ENCODE measurements around the gene PDCD4. TPM values are rescaled to one million over a fixed set of nuclear protein-coding genes. Genes with fewer than 3 reads are reported as not detected.
A peak's percentile ranks its signal among the peaks of the same experiment; 100 is the strongest.

PDCD4 gene
- polyA plus RNA-seq (ENCODE audit: insufficient read length in 4 of 4) = 100 to 1,000 TPM; 208 to 290 (median 237) TPM

DNA sequence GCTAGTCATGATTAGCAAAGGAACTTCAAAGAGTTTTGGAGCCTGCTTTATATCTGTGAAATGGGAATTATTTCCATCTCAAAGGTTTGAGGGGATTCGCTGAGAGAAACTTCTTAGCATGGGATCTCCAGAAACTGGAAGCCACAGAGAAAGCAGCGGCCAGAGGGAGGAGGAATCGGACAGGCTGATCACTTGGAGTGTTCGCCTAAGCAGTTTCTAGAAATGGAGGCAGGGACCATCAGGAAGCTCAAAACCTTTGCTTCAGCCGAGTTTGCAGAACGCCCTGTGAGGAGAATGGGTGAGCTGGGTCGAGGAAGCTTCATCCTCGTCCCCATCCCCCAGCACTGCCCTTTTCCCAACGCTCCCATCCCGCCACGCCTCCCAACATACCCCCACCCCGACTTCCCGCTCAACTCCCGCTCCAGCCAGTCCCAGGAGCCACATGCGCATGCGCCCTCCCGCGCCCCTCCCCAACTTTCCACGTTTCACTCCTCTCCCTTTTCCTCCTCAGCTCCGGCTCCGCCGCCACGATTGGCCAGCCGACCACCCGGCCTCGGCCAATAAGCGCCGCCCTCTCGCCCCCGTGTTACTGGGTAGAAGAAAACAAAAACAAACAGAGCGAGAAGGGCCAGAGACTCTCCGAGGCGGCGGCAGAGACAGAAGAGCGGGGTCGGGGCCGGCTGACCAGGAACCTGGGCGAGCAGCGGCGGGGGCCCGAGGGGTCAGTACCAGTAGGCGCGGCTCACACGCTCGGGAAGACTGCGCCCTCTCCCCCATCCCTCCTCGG lies at the start of gene PDCD4:
PDCD4 (plus strand) TSS at position 631 of the 787 bp plus-strand sequence. CDS start 4,100 bp downstream, outside the sequence.
- DNase-seq (ENCODE audit: low read depth in 4 of 4, low spot score in 3 of 4) = peak; percentile 98 to 99 (median 99)

DNA sequence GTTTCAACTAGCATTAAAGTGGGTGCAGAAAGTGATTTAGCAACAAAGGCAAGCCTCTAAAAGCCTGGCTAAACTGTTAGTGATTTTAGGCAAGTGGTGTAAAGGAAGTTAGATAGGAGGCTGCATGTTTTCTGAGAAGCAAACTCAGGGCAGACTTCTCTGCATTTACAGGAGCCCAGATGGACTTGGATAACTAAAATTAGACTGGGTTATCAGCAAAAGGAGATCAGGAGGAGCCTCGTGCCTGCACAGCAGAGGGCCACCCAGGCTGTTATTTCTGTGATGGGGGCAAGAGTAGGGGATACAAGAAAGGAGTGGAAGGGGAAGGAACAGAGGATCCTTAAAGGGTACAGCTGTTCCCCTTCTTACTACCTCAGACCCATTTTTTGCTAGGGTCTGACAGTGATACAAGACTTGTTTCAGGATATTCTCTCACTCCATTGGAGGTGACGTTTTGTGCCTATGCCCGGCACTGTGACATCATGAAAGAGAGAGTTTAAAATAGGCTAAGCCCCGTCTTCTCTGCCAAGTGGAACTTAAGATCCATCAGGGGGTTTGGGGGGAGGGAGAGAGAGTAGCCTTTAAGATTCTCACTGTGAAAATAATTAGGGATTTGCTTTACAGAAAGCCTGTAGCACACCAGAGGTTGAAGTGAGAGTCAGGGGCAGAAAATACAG lies 49.6 kb upstream of the PDCD4 start:
- DNase-seq (ENCODE audit: low read depth in 4 of 4, low spot score in 3 of 4) = no peak

DNA sequence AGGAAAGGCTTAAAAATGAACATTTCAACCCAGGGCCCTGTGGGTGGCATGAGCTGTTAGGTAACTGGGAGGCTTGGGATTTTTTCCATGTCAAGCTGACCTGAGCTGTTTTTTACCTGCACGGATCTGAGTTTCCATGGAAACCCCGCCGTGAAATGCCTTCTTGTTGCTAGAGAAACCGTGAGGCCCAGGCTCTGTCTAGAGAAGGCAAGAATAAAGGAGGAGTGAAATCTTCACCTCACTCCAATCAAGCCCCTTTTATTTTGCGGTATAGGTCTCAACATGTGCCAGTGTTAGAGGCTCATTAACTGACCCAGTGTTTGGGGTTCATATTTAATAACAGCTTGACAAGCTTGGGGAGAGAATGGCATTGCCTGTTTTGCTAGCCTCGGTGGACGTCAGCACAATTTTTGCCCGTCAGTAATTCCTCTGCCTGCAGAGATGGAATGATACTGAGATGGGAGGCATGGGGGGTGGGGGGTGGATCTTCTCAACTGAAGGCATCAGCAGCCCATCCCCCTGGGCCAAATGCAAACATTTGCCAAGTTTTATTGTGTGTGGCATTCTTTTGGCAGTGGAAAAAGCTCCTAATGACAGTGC lies 48.9 kb upstream of the PDCD4 start:
- DNase-seq (ENCODE audit: low read depth in 4 of 4, low spot score in 3 of 4) = no peak

DNA sequence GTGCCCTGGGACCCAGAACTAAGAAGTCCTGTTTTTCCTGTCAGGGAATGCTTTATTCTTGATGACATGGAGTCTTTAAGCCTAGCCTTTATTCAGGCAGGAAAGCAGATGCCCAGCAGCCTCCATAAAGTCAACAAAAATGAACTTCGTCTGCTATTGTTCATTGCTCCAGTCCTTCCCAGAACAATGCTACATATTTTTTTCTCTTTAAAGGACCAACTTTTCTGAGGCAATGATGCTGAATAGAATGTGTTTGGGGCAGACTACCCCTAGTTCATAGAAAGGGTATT lies 47.6 kb upstream of the PDCD4 start:
- no peak for DNase-seq (ENCODE audit: low read depth in 4 of 4, low spot score in 3 of 4)

DNA sequence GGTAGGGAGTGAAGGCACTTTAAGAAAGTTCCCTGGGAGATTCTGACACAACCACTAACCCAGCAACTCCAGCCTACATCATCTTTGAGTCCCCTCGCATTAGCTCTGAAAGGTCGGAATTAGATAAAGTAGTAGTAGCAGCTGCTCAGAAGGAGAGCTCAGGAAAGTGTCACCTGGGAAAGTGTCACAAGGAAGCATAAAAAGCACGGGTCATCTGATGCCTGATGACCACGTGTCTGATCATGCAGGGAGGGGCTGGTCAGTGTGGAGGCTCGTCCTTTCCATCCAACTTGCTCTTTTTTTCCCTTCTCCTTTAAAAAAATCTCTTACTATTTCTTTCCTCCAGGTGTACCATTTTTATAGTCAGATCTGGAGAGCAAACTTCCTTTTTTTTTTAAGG lies 47.1 kb upstream of the PDCD4 start:
- DNase-seq (ENCODE audit: low read depth in 4 of 4, low spot score in 3 of 4) = no peak

DNA sequence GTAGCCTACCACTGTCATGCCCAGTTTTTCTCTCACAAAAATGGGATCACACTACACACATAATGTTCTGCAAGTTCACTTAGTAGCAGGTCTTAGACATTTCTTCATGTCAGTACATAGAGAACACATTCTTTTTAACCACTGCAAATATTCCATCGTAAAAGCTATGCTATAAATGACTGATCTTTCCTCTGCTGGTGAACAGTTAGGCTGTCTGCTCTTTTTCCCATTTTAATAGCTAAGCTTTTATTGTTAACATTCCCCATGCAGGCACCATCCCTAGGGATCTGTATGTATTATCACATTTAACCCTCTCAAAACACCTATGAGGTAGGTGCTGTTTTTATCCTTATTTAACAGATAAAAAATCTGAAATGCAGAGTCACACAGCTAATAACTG lies 46.2 kb upstream of the PDCD4 start:
- DNase-seq (ENCODE audit: low read depth in 4 of 4, low spot score in 3 of 4) = no peak

DNA sequence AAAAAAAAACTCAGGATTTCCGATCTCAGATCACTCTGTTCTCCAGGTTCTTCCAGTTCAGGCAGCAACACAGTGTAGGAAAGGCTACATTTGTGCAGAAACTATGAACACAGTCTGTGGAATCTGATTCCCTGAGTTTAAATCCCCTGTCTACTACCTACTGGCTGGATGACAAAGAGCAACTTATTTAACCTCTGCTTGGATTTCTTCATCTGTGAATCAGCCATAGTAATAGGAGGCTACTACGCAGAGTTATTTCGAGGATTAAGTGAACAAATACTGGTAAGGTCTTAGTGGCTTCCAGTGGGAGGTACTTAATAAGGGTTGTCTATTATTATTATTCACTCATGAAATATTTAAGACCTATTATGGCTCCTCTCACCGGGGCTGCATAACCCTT lies 44.3 kb upstream of the PDCD4 start:
- no peak for DNase-seq (ENCODE audit: low read depth in 4 of 4, low spot score in 3 of 4)

DNA sequence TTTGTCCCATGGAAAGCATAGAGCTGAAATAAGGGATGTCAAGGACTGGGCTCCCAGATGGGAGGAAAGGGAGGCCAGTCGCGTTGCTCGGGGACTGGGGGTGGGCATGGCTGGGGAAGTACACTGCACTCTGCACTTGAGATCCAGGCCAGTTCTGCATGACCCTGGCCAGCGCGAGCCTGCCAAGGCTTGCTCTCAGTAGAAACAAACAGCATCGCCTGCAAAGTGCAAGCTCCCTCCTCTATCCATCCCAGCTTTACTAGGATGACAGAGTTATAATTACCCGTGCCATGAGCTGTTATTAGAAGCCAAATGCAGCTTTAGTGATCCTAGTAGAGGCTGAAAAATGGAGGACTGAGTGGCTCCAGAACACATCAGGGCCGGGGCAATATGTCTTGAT lies 43.9 kb upstream of the PDCD4 start:
- no peak for DNase-seq (ENCODE audit: low read depth in 4 of 4, low spot score in 3 of 4)

DNA sequence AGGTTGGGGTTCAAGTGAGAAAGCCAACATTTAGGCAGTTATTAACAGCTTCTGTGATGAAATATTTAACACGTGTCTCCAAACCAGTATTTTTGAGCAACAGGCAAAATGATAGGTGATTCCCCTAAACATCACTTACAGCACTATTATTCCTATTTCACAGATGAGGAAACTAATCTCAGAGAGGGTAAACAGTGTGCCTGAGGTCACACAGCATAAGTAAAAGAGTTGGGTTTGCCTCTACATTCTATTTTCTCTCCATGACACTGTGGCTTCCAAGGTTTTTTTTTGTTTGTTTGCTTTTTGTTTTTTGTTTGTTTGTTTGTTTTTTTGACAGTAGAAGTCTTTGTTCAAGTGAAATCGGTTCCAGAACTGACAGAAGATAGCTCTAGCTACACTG lies 43.2 kb upstream of the PDCD4 start:
- DNase-seq (ENCODE audit: low read depth in 4 of 4, low spot score in 3 of 4) = no peak

DNA sequence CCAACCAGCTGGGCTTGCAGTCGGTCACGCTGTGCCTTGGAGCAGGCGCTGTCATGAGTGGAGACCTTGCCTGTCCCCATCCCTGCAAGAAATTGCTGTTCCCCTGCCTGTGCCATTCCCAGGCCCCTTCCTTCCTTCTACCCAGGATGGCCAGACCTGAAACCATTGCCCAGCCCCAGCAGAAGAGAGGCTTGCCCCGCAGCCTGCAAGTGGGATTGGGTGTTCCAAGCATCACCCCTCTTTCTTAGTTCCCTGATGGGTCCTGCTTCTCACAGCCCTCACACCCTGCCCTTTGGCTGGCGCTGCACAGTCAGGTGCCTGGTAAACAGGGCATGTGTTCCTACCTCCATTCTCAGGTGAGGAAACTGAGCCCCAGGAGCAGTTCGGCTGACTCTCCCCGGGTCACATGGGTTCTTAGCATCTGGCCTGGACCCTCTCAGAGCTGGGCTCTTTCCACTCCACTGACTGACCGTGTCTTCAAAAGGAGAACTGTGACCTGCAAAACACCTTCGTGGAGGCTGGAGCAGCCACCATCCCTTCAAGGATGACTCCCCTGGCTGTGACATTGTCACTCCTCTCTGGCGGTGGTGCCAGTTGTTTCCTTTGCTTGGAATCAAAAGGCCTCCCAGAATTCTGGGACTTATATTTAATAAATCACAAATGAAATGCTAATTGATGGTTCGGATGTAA lies 41.9 kb upstream of the PDCD4 start:
- DNase-seq (ENCODE audit: low read depth in 4 of 4, low spot score in 3 of 4) = no peak

DNA sequence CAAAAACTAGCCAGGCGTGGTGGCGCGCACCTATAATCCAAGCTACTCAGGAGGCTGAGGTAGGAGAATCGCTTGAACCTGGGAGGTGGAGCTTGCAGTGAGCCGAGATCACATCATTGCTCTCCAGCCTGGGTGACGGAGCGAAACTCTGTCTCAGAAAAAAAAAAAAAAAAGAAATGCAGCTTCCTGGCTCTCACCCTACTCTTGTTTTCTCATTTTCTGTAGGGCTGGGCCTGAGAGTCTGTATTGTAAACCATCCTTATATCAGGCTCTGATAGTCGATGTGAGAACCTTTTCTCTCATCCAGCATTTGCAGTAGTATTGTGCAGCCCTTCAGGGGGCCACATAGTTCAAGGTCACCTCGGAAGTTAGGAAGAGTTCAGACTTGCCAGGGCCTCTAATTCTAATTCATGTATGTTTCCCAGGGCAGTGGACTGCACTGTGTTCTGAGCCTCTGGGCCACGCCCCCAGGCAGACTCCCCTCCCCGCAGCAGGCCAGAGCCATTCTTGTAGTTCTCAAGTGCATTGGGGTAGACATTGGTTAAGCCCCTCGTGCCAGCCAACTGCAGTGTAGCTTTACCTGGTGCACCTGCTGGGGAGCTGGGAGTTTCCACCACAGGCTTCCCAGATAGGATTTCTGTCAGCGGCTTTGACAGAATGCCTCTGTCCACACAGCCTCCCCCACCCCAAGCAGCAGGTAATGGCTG lies 38.3 kb upstream of the PDCD4 start:
- no peak for DNase-seq (ENCODE audit: low read depth in 4 of 4, low spot score in 3 of 4)

DNA sequence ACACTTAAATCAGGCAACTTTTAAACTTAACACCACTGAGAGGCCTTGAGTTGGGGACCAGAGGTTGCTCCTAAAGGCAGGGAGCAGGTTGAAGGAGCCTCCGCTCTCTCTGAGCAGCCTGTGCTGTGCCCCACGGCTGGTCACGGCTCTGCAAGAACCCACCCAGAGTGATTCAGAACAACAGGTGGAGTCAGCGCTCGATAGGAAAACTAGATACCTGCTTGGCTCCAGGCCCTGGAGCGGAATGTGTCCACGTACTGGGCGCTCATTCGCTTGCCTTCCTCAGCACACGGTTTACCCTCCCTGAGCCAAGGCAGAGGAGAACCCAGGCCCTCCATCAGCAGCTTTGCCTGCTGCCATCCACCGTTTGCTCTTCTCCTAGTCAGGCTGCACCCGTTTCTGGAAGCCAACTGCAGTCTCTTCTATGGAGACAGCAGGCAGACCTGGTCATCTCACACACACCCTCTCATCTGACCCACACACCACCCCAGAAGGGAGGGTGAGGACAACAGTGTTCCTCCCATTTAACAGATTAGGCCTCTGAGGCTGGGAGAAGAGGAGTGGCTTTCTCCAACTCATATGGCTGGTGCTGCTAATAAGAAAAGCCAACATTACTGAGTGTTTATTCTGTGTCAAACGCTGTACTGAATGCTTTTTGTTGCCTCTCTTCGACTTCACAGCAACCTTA lies 37.6 kb upstream of the PDCD4 start:
- DNase-seq (ENCODE audit: low read depth in 4 of 4, low spot score in 3 of 4) = no peak

DNA sequence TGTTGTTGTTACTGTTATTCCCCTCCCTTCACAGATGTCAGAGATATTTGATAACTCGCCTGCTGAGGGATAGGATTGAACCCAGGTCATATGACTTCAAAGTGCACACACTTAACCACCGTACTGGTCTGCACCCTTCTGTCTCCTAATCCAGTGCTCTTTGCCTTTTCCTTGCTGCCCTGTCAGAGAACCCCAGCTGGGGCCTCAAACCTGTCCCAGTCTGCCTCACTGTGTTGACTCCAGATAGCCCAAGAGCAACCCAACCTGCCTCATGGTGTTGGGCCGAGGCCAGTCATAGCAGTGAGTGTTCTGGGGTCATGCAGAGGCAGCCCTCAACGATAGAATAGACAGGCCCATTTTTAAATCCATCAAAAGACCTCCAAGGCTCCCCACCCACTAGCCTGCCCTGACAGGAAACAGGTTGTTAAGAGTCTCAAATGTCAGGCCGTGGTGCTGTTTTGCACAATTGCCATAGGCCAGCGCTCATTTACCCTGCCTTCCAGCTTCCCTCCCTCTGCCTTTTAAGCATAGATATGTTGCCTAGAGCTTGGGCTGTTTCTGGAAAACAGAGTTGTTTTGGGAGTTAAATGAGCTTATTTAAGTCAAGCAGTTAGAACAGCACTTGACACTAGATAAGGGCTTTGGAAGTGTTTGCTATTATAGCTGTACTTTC lies 37.0 kb upstream of the PDCD4 start:
- DNase-seq (ENCODE audit: low read depth in 4 of 4, low spot score in 3 of 4) = peak in 3 of 4 donors; percentile 74 to 81 (median 81)

DNA sequence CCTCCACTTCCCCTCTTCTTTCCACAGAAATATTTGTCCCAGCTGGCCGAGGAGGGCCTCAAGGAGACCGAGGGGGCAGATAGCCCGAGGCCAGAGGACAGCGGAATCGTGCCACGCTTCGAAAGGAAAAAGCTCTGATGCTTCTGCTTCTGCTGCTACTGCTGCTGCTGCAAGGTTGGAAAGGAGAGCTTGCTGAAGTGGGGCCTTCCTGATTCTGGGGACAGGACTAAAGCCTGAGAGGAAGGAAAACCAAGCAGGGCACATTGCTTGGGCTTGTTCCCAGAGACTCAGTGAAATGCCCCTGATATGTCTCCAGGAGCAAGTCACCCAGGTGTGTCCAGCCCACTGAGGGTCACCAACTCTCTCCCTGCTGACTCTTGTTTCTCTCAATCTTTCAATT lies 35.9 kb upstream of the PDCD4 start:
- DNase-seq (ENCODE audit: low read depth in 4 of 4, low spot score in 3 of 4) = no peak

DNA sequence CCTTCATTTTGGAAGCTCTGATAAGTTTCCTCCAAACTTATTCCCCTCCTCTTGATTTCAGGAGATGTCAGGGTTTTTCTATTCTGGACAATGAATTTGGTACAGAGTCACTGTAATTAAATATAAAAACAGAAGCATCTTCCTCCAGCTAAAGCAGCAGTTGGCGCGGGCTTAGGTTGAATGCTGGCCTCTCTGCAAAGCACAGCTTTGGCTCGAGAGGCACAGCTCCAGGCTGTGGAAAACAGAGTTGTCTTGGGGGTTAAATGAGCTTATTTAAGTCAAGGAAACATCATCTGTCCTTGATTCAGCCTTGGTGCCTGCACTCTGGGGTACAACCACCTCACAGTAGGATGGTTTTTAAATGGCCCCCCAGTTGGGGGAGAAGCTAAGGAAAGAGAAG lies 35.0 kb upstream of the PDCD4 start:
- no peak for DNase-seq (ENCODE audit: low read depth in 4 of 4, low spot score in 3 of 4)

DNA sequence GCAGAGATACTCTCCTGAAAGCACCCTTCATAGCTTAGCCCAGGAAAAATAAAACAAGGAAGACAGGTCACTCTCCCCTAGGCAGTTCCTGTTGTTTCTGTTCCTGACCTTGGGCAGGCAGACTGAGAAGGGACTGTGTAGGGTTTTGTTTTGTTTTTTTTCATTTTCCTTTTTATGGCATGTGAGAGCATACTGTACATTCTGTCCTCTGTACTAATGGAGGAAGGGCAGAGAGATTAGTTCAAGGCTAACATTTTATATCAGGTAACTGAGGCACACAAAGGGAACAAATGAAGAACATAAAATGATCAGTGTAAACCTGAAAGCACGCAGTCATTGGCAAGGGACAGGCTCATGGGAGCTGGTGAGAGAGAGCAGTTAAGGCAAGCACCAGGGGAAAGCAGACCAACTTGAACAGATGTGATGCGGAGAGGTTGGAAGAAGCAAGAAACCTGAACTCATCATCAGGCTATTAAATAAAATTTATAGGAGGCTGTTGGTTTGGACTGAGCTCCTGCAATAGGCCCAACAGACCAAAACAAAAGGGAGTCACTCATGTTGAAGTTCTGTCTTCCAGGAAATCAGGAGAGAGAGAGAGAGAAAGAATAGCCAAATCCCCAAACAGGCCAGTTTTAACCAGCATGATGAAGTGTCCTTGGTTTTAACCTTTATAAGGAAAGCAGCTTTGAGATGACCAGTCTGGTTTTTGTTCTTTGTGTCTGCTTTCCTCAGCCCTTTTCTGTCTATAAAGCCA lies 34.1 kb upstream of the PDCD4 start:
- no peak for DNase-seq (ENCODE audit: low read depth in 4 of 4, low spot score in 3 of 4)

DNA sequence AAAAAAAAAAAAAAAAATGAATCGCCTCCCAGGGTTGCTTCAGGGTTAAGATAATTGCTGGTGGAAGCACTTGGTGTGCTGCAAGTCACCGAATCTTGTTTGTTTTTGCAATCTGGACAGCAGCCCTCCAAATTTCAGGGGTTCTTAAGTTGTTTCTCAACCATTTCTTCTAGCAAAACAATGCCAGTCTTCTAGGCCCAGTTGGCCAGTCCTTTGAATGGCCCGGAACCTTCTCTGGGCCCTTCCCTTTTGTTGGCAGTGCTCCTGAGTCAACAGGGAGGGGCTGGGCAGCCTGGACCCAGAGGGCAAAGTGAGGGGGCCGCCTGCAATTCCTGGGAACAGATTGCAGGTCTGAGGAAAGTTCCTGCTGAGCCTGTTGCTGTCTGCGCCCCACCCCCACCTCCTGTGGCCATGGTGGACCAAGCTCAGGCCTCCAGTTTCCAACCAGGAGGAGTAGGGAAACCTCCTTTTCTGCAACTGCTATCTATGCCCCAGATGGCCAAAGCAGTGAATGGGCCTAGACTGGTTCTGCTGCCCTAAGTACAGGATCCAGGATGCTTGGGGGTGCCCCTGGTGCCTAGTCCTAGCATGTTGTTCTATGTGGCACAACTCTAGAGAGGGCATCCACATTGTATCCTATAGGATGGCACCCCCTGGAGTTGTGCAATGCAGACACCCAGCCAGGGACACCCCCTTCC lies 31.4 kb upstream of the PDCD4 start:
- no peak for DNase-seq (ENCODE audit: low read depth in 4 of 4, low spot score in 3 of 4)

DNA sequence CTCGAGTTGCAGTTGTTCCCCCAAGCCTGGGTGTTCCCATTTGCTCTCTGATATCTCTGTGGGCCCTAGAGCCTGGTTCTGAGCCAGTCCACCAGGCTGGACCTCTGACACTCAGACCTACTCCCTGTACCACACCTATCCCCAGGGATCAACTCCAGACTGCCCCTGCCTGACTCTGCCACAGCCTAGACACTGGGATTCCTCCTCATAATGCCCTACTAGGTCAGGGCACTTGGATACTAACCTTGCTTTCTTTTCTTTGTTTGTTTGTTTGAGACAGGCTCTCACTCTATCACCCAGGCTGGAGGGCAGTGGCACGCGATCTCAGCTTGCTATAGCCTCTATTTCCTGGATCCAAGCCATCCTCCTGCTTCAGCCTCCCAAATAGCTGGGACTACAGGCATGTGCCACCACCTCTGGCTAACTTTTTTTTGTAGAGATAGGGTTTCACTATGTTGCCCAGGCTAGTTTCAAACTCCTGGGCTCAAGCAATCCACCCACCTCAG lies 30.8 kb upstream of the PDCD4 start:
- DNase-seq (ENCODE audit: low read depth in 4 of 4, low spot score in 3 of 4) = no peak
